Fibroblast of pulmonary artery (primary cell): ENCODE data around the gene CAPN12.

ENCODE experiments used
- DNase-seq: peaks from one replicate; pipeline ENCODE4 v3.0.0-alpha.2; 2010; ENCODE audit warnings: low read depth
- H3K4me3 ChIP-seq: replicated peaks from 2 replicates; pipeline ENCODE4 v1.5.1; 2011; ENCODE audit warnings: low read depth, mild to moderate bottlenecking, control low read depth, low read length, moderate library complexity
- TF ChIP-seq, protein P1 (sequence below): IDR thresholded peaks from 2 replicates; pipeline ENCODE4 v1.5.1; 2011; ENCODE audit warnings: mild to moderate bottlenecking, control low read depth, low read length, inconsistent platforms; ENCODE audit errors: missing control alignments

CAPN12 gene

GRCh38 chr19:38695832-38696728 lies 48.2 kb downstream of the CAPN12 start:
- DNase-seq, result no peak

GRCh38 chr19:38695317-38695683 lies 49.0 kb downstream of the CAPN12 start:
- DNase-seq, result no peak
- TF ChIP-seq, protein P1, sequence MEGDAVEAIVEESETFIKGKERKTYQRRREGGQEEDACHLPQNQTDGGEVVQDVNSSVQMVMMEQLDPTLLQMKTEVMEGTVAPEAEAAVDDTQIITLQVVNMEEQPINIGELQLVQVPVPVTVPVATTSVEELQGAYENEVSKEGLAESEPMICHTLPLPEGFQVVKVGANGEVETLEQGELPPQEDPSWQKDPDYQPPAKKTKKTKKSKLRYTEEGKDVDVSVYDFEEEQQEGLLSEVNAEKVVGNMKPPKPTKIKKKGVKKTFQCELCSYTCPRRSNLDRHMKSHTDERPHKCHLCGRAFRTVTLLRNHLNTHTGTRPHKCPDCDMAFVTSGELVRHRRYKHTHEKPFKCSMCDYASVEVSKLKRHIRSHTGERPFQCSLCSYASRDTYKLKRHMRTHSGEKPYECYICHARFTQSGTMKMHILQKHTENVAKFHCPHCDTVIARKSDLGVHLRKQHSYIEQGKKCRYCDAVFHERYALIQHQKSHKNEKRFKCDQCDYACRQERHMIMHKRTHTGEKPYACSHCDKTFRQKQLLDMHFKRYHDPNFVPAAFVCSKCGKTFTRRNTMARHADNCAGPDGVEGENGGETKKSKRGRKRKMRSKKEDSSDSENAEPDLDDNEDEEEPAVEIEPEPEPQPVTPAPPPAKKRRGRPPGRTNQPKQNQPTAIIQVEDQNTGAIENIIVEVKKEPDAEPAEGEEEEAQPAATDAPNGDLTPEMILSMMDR, result no peak
- no peak overlapping the region for H3K4me3 ChIP-seq

More at GRCh38 chr19:38695832-38696728, 48.2 kb downstream of the CAPN12 start:
- H3K4me3 ChIP-seq, result no peak overlapping the region
- TF ChIP-seq, protein P1, result no peak

- TF ChIP-seq, protein P1, result no peak
- H3K4me3 ChIP-seq, result no peak overlapping the region
- DNase-seq, result peak; percentile 81
Observed at GRCh38 chr19:38693380-38694223, 50.7 kb downstream of the CAPN12 start.

DNA sequence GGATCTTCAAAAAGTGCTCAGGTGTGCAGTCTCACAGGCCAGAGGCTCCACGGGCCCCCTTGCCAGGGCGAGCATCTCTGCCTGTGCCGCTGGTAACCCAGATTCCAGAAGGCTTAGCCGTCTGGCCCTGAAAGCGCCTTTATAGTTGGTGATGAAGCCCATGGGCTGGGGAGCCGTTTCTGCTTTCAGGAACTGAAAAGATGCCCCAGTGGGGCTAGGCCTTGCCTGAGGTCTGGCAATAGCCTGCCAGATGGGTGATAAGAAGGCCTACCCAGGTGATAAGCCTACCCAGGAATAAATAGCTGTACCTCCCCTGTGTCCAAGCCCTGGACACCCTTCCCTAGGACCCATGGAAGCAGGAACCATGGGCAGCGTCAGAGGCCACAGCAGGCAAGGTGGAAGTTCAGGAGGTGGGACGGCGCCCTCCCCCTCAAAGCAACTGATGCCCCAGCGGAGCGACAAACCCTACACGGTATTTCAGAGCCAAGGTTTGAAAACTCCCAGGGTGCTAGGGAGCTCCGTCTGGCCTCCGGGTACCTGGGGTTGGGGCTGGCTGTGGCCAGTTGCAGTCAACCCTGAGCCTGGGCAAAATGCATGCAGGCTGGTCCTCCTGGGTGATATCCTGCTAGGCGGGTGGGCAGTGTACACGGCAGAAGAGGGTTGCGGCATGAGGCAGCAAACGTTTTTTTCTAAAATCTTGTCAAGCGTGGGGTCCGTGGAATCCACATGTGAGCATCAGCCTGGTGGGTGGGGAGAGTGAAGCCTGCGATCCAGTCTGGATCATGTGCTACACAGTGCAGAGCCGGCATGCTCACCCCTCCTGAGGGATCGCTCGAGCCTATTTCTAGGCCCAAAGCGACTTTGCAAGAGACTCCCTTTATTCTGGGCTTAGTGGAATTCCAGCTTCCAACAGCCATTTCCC lies 51.6 kb downstream of the CAPN12 start:
- DNase-seq, result no peak
- TF ChIP-seq, protein P1, result no peak
- H3K4me3 ChIP-seq, result no peak overlapping the region

GRCh38 chr19:38691938-38692457 lies 52.3 kb downstream of the CAPN12 start:
- peak; percentile 91 for DNase-seq
- TF ChIP-seq, protein P1, result no peak
- no peak overlapping the region for H3K4me3 ChIP-seq

DNA sequence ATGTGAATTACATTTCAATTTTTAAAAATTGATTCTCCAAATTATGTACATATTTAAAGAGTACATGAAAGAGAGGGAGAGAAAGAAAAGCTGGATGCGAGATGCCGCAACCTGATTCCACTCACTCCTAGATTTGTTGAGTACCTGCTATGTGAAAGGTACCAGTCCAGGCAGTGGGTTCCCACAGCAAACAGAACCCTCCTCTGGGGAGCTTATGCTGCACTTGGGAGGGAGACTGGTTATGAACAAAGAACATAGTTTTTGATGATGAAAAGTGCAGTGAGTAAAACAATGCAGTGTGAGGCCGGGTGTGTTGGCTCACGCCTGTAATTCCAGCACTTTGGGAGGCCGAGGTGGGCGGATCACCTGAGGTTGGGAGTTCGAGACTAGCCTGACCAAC lies 53.4 kb downstream of the CAPN12 start:
- H3K4me3 ChIP-seq, result no peak overlapping the region
- TF ChIP-seq, protein P1, result no peak
- no peak for DNase-seq
